ENCODE measurements around the gene TAOK3.
A peak's percentile ranks its signal among the peaks of the same experiment; 100 is the strongest.

The TAOK3 gene

GRCh38 chr12:118372541-118373495 lies at the start of gene TAOK3:
Gene TAOK3, minus strand, starts transcription at chr12:118372907. Its CDS starts 117,340 bp downstream, at chr12:118255567.
- peak within 1 kb of the TSS; percentile 100 for H3K4me2 ChIP-seq (ENCODE audit: low read depth, low read length, poor library complexity, severe bottlenecking)
- H3K27me3 ChIP-seq (ENCODE audit: insufficient read depth, low read length, poor library complexity, severe bottlenecking) = no peaks in the 10 kb centered on the region
- H3K4me1 ChIP-seq (ENCODE audit: insufficient read depth, low read length, poor library complexity, severe bottlenecking) = peaks cover 54% of the 10 kb centered on the region
- H3K36me3 ChIP-seq (ENCODE audit: insufficient read depth, low read length) = no peaks in the 10 kb centered on the region
- TF ChIP-seq EZH2phosphoT487 (IDR thresholded peaks at IDR 0.05; ENCODE audit: borderline replicate concordance) (no peak), CTCF (conservative IDR thresholded peaks at IDR 0.05; ENCODE audit: low read length) (no peak)
- peak within 1 kb of the TSS; percentile 93 for H3K4me3 ChIP-seq (ENCODE audit: low read length, poor library complexity, severe bottlenecking)
- H4K20me1 ChIP-seq (ENCODE audit: insufficient read depth, low read length, poor library complexity, severe bottlenecking) = peaks cover 35% of the 10 kb centered on the region
- H3K79me2 ChIP-seq (ENCODE audit: insufficient read depth, low read length) = peaks cover 88% of the 10 kb centered on the region
- no peaks in the 10 kb centered on the region for H3K9me3 ChIP-seq (ENCODE audit: insufficient read depth, low read depth, low read length)
- H2AFZ ChIP-seq (ENCODE audit: low read length) = peak within 1 kb of the TSS; percentile 50; the same call in 1 of the 2 replicates
- H3F3A ChIP-seq (ENCODE audit: low read depth) = no peaks in the 10 kb centered on the region; the same call in 1 of the 2 replicates
- H3K9me2 ChIP-seq (replicated peaks; ENCODE audit: low read depth, low read length) = no peaks in the 10 kb centered on the region
- peak within 1 kb of the TSS; percentile 95 for H3K9ac ChIP-seq (ENCODE audit: low read depth, low read length, poor library complexity, severe bottlenecking)

- no peaks in the 10 kb centered on the region for H3K27me3 ChIP-seq (ENCODE audit: insufficient read depth, low read length, poor library complexity, severe bottlenecking)
- H3K4me1 ChIP-seq (ENCODE audit: insufficient read depth, low read length, poor library complexity, severe bottlenecking) = no peaks in the 10 kb centered on the region
- TF ChIP-seq EZH2phosphoT487 (IDR thresholded peaks at IDR 0.05; ENCODE audit: borderline replicate concordance) (no peak), CTCF (conservative IDR thresholded peaks at IDR 0.05; ENCODE audit: low read length) (no peak)
- no peaks in the 10 kb centered on the region for H3K9me3 ChIP-seq (ENCODE audit: insufficient read depth, low read depth, low read length)
- H3K4me3 ChIP-seq (ENCODE audit: low read length, poor library complexity, severe bottlenecking) = no peak overlapping the region
- H3K79me2 ChIP-seq (ENCODE audit: insufficient read depth, low read length) = no peaks in the 10 kb centered on the region
- no peak overlapping the region for H3K4me2 ChIP-seq (ENCODE audit: low read depth, low read length, poor library complexity, severe bottlenecking)
- no peaks in the 10 kb centered on the region for H3K9me2 ChIP-seq (replicated peaks; ENCODE audit: low read depth, low read length)
- no peak overlapping the region for H3K9ac ChIP-seq (ENCODE audit: low read depth, low read length, poor library complexity, severe bottlenecking)
- no peaks in the 10 kb centered on the region for H4K20me1 ChIP-seq (ENCODE audit: insufficient read depth, low read length, poor library complexity, severe bottlenecking)
- no peaks in the 10 kb centered on the region for H3F3A ChIP-seq (ENCODE audit: low read depth)
- peaks cover 9% of the 10 kb centered on the region; the same call in 1 of the 2 replicates for H3K36me3 ChIP-seq (ENCODE audit: insufficient read depth, low read length)
- H2AFZ ChIP-seq (ENCODE audit: low read length) = no peak overlapping the region
Measured at GRCh38 chr12:118420673-118421072, 48.0 kb upstream of the TAOK3 start.

- no peak overlapping the region for H3K4me3 ChIP-seq (ENCODE audit: low read length, poor library complexity, severe bottlenecking)
- no peaks in the 10 kb centered on the region for H3K9me2 ChIP-seq (replicated peaks; ENCODE audit: low read depth, low read length)
- no peaks in the 10 kb centered on the region for H3K9me3 ChIP-seq (ENCODE audit: insufficient read depth, low read depth, low read length)
- no peak overlapping the region for H2AFZ ChIP-seq (ENCODE audit: low read length)
- H3F3A ChIP-seq (ENCODE audit: low read depth) = no peaks in the 10 kb centered on the region
- no peak overlapping the region for H3K9ac ChIP-seq (ENCODE audit: low read depth, low read length, poor library complexity, severe bottlenecking)
- TF ChIP-seq CTCF (conservative IDR thresholded peaks at IDR 0.05; ENCODE audit: low read length) (no peak), EZH2phosphoT487 (IDR thresholded peaks at IDR 0.05; ENCODE audit: borderline replicate concordance) (no peak)
- no peaks in the 10 kb centered on the region for H4K20me1 ChIP-seq (ENCODE audit: insufficient read depth, low read length, poor library complexity, severe bottlenecking)
- no peaks in the 10 kb centered on the region for H3K27me3 ChIP-seq (ENCODE audit: insufficient read depth, low read length, poor library complexity, severe bottlenecking)
- no peak overlapping the region for H3K4me2 ChIP-seq (ENCODE audit: low read depth, low read length, poor library complexity, severe bottlenecking)
- no peaks in the 10 kb centered on the region for H3K79me2 ChIP-seq (ENCODE audit: insufficient read depth, low read length)
- peaks cover 29% of the 10 kb centered on the region; the same call in 1 of the 2 replicates for H3K36me3 ChIP-seq (ENCODE audit: insufficient read depth, low read length)
- no peaks in the 10 kb centered on the region for H3K4me1 ChIP-seq (ENCODE audit: insufficient read depth, low read length, poor library complexity, severe bottlenecking)
Measured at GRCh38 chr12:118418385-118419057, 45.8 kb upstream of the TAOK3 start.

All from Loucy (cell line).